ENCODE measurements around the gene GSG1L.

GSG1L gene

DNA sequence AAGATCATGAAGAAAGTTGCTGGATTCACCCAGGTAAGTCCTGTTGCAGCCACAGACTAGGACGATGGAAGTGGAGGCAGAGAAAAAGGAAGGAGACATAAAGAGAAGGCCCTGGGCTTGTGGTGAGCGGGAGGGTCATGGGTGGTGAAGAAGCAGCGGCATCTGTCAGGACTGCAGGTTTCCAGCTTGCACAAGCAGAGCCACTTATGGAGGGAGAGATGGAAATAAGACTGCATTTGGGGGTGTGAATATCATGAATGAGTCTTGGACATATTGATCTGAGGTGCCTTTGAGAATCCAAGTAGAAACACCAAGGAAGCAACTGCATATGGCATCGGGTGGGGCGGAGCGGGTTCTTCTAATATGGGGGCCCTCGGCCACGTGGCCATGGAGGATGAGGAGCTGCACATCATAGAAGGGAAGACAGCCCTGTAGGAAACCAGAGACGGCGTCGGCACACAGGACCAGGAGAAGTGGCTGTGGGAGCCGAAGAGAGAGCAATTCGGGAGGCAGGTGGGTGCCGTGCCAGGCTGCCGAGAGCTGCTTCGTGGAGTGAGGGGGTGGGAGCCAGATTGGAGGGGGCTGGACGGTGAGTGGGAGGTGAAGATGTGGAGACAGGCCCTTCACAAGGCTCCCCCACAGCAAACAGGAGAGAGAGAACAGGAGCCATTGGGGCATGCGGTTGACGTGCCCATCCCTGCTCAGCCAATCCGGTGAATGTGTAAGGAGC lies 243.5 kb downstream of the GSG1L start:
- TF ChIP-seq CTCF (IDR thresholded peaks at IDR 0.05; ENCODE audit: borderline replicate concordance, insufficient read depth, low read depth, low read length) = no peak
- no peak overlapping the region for H3K4me3 ChIP-seq (ENCODE audit: low read depth, low read length)

GRCh38 chr16:27819356-27819755 lies 244.2 kb downstream of the GSG1L start:
- no peak overlapping the region for H3K4me3 ChIP-seq (ENCODE audit: low read depth, low read length)
- no peak for TF ChIP-seq CTCF (IDR thresholded peaks at IDR 0.05; ENCODE audit: borderline replicate concordance, insufficient read depth, low read depth, low read length)

DNA sequence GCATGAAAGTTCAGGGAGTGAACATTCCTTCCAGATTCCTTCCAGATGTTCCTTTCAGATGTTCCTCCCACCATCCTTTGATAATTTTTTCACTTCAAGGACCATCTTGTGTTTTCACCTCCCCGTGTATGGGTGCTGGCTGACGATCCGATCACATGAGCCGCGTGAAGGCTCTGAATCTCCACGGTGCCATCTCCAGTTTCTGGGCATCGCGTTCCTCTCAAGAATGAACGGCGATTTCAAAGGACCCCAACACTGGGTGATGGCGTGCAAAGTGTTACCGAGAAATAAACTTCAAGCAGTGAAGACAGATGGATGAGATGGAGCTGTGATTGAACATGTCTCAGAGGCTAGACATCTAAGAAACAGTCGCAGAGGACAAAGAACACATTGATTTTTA lies 245.3 kb downstream of the GSG1L start:
- no peak overlapping the region for H3K4me3 ChIP-seq (ENCODE audit: low read depth, low read length)
- TF ChIP-seq CTCF (IDR thresholded peaks at IDR 0.05; ENCODE audit: borderline replicate concordance, insufficient read depth, low read depth, low read length) = no peak

- no peak overlapping the region for H3K4me3 ChIP-seq (ENCODE audit: low read depth, low read length)
- no peak for TF ChIP-seq CTCF (IDR thresholded peaks at IDR 0.05; ENCODE audit: borderline replicate concordance, insufficient read depth, low read depth, low read length)
Observed at GRCh38 chr16:27817038-27817437, 246.5 kb downstream of the GSG1L start.

GRCh38 chr16:27816561-27816960 lies 247.0 kb downstream of the GSG1L start:
- TF ChIP-seq CTCF (IDR thresholded peaks at IDR 0.05; ENCODE audit: borderline replicate concordance, insufficient read depth, low read depth, low read length) = no peak
- H3K4me3 ChIP-seq (ENCODE audit: low read depth, low read length) = no peak overlapping the region

DNA sequence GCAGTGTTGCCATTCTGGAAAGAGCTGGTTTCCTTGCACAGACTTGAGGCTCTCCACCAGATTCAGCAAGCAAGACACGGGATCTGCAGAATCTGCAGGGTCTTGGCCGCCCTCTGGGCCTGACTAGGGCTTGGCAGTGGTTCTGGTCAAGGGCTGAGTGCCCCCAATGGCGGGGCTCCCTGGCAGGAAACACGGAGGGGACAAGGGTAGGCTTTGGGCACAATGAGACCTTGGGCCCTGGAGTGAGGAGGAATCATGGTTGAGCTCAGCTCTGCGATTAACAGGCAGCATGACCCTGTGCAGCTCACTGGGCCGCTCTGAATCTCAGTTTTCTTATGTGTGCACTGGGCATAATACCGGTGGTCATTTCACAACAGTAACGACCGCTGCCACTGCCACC lies 249.9 kb downstream of the GSG1L start:
- TF ChIP-seq CTCF (IDR thresholded peaks at IDR 0.05; ENCODE audit: borderline replicate concordance, insufficient read depth, low read depth, low read length) = no peak
- H3K4me3 ChIP-seq (ENCODE audit: low read depth, low read length) = no peak overlapping the region

GRCh38 chr16:27811881-27812280 lies 251.6 kb downstream of the GSG1L start:
- TF ChIP-seq CTCF (IDR thresholded peaks at IDR 0.05; ENCODE audit: borderline replicate concordance, insufficient read depth, low read depth, low read length) = no peak
- no peak overlapping the region for H3K4me3 ChIP-seq (ENCODE audit: low read depth, low read length)
